PC-3 (cell line): ENCODE measurements around the gene DHX57.

Source experiments
- EZH2 ChIP-seq: fragments of 300-600 bp; sonication (generic); IDR thresholded peaks from one replicate; pipeline ENCODE4 v1.6.1; 2017; ENCODE audit warnings: antibody characterized with exemption, mild to moderate bottlenecking, low read length; ENCODE audit not compliant: unreplicated experiment
- TF ChIP-seq, protein P1 (sequence below): fragments of 300-600 bp; sonication (generic); conservative IDR thresholded peaks from 2 replicates; pipeline ENCODE4 v1.5.1; 2017; ENCODE audit warnings: antibody characterized with exemption, low read depth, mild to moderate bottlenecking, low read length

DNA sequence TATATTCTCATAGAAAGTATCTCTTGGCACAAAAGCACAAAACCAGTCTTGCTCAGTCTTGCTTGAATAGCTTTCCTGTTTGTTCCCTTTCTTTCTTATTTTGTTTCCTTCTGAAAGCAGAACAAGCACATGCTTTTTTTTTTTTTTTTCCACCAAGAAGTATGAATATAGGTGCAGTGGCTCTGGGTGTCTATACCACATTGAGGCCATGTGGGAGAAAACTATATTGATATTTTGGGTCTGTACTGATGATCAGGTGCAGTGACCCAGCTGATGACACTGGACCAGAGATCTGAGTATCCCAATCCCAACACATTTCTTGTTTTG is 69.0 kb downstream of the DHX57 start:
- TF ChIP-seq, protein P1, sequence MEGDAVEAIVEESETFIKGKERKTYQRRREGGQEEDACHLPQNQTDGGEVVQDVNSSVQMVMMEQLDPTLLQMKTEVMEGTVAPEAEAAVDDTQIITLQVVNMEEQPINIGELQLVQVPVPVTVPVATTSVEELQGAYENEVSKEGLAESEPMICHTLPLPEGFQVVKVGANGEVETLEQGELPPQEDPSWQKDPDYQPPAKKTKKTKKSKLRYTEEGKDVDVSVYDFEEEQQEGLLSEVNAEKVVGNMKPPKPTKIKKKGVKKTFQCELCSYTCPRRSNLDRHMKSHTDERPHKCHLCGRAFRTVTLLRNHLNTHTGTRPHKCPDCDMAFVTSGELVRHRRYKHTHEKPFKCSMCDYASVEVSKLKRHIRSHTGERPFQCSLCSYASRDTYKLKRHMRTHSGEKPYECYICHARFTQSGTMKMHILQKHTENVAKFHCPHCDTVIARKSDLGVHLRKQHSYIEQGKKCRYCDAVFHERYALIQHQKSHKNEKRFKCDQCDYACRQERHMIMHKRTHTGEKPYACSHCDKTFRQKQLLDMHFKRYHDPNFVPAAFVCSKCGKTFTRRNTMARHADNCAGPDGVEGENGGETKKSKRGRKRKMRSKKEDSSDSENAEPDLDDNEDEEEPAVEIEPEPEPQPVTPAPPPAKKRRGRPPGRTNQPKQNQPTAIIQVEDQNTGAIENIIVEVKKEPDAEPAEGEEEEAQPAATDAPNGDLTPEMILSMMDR: no peak
- TF ChIP-seq EZH2: no peak
